Posterior cingulate gyrus (tissue), 11 donors: ENCODE results near the gene GOLGA5.
"Not testable (repeated sequence)": the region's sequence is repeated elsewhere in the genome, so short reads cannot be mapped to it uniquely, and the experiment has no call there.

Experiments used
- DNase-seq, 10 donors: peaks; one replicate each; pipeline versions ENCODE4 v3.0.0 to v3.0.0-alpha.2; 2020 to 2021; ENCODE audit warnings: mixed read lengths in 3 of 10
- intact Hi-C: fragments of 100-400 bp; cut with DNase I; formaldehyde crosslinking; loops from one replicate; pipeline ENCODE4 v1.15.1; 2023

GOLGA5 gene

GRCh38 chr14:92793709-92794546, at the start of gene GOLGA5:
Gene GOLGA5, plus strand, starts transcription at chr14:92794305. Its CDS starts 3,133 bp downstream, at chr14:92797438.
- peak; percentile 94 to 100 (median 98) for DNase-seq
- intact Hi-C loops = loop anchor here (2.0 to 10.0 kb wide), 2 partner anchors 45 to 669 kb away; partner anchors contain the start of genes CPSF2, LGMN and NDUFB1

GRCh38 chr14:92747701-92748258, 46.3 kb upstream of the GOLGA5 start:
- DNase-seq = no peak
- intact Hi-C loops = loop anchor here (2.0 to 5.0 kb wide), 2 partner anchors 47 to 60 kb away; partner anchors contain the start of gene GOLGA5

- intact Hi-C loops = loop anchor here (2.0 to 5.0 kb wide), 2 partner anchors 46 to 61 kb away; partner anchors contain the start of gene GOLGA5
- peak; percentile 96 to 100 (median 99) for DNase-seq
These were observed 45.7 kb upstream of the GOLGA5 start, which contains the start of gene LGMN for GRCh38 chr14:92748259-92749016. Gene LGMN, minus strand, starts transcription at chr14:92748627. Its CDS starts 15,841 bp downstream, at chr14:92732786.

GRCh38 chr14:92750222-92750728, 43.8 kb upstream of the GOLGA5 start:
- DNase-seq = peak in 1 of 10 donors; percentile 38
- intact Hi-C loops = not testable (repeated sequence)

GRCh38 chr14:92750994-92751400, 43.1 kb upstream of the GOLGA5 start:
- peak in 1 of 10 donors; percentile 10 for DNase-seq
- intact Hi-C loops = no loop called here

- peak in 1 of 10 donors; percentile 15 for DNase-seq
- intact Hi-C loops = no loop called here
These were observed 42.3 kb upstream of the GOLGA5 start for GRCh38 chr14:92751819-92752218.

- intact Hi-C loops = no loop called here
- peak in 1 of 10 donors; percentile 34 for DNase-seq
These were observed 40.9 kb upstream of the GOLGA5 start for GRCh38 chr14:92753250-92753649.

- DNase-seq = peak in 1 of 10 donors; percentile 2
- intact Hi-C loops = no loop called here
These were observed 39.1 kb upstream of the GOLGA5 start for GRCh38 chr14:92754966-92755365.

GRCh38 chr14:92755495-92755894, 38.6 kb upstream of the GOLGA5 start:
- intact Hi-C loops = no loop called here
- peak in 1 of 10 donors; percentile 9 for DNase-seq

- intact Hi-C loops = no loop called here
- DNase-seq = peak in 1 of 10 donors; percentile 2
These were observed 37.7 kb upstream of the GOLGA5 start for GRCh38 chr14:92756446-92756845.

- intact Hi-C loops = no loop called here
- peak in 1 of 10 donors; percentile 12 for DNase-seq
These were observed 34.8 kb upstream of the GOLGA5 start for GRCh38 chr14:92759300-92759678.

- DNase-seq = peak in 1 of 10 donors; percentile 5
- intact Hi-C loops = no loop called here
These were observed 34.2 kb upstream of the GOLGA5 start for GRCh38 chr14:92759679-92760523.

- intact Hi-C loops = no loop called here
- DNase-seq = peak in 1 of 10 donors; percentile 43
These were observed 33.6 kb upstream of the GOLGA5 start for GRCh38 chr14:92760524-92760805.

- intact Hi-C loops = not testable (repeated sequence)
- peak in 1 of 10 donors; percentile 1 for DNase-seq
These were observed 30.2 kb upstream of the GOLGA5 start for GRCh38 chr14:92763666-92764631.

- intact Hi-C loops, DNase-seq: not testable (repeated sequence)
These were observed 25.9 kb upstream of the GOLGA5 start for GRCh38 chr14:92768236-92768635.

GRCh38 chr14:92768795-92769194, 25.3 kb upstream of the GOLGA5 start:
- peak in 1 of 10 donors; percentile 10 for DNase-seq
- intact Hi-C loops = no loop called here

GRCh38 chr14:92770484-92770883, 23.6 kb upstream of the GOLGA5 start:
- intact Hi-C loops = no loop called here
- DNase-seq = no peak

GRCh38 chr14:92774572-92774971, 19.5 kb upstream of the GOLGA5 start:
- intact Hi-C loops = no loop called here
- no peak for DNase-seq
